GM12872 (cell line): ENCODE results near the gene GINS2.

Experiments used
- CTCF ChIP-seq: IDR thresholded peaks from 3 replicates; pipeline ENCODE4 v1.5.1; 2011; ENCODE audit warnings: low read depth, mild to moderate bottlenecking, low read length, moderate library complexity; ENCODE audit not compliant: insufficient read depth

The GINS2 gene

DNA sequence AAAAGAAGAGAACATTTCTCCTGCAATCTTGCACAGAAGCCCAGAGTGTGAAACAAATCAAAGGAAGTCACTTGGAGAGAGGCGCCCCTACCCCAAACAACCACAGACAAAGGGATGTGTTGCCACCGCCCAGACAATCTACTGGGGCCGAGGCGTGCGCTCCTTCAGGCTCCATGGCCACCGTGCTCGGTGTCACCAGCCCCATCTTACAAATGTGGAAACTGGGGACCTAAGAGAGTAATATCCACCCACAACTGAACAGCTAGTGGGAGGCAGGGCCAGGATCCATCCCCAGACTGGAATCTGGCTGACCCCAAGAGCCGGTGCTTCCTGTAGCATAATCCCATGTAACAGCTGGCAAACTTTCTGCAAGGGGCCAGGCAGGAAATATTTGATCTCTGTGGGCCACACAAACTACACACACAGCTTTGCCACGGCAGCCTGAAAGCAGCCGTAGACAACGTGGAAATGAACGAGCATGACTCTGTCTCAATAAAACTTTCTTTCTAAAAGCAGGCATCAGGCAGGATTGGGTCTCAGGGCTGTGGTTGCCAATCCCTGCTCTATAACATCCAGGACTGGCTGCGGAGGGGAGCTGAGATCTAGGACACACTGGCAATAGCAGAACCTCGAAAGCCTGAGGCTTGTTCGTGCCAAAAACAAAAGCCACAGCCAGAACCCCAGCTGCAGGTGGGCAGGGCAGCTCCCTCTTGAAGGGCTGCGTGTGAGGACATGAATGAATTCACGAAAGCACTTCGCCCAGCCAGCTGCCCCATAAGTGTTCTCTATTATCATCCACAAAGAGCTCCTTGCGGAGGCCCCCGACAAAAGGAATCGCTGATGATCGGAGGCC is 26.6 kb upstream of the GINS2 start:
- TF ChIP-seq CTCF, result no peak

DNA sequence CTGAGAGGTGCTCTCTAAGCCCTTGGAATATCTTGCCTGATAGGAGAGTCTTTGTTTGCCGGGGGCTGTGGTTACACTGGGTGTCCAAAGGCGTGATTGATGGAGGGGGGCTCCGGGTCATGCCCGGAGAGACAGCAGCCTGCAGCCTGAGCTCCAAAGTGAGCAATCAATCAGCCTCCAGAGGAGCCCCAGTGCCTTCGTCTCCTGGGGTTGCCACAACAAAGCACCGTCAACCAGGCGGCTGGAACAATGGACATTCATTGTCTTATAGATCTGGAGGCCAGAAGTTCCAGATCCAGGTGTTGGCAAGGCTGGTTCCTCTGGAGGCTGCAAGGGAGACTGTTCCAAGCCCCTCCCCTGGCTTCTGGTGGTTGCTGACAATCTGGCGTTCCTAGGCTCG is 24.0 kb upstream of the GINS2 start:
- TF ChIP-seq CTCF, result no peak

DNA sequence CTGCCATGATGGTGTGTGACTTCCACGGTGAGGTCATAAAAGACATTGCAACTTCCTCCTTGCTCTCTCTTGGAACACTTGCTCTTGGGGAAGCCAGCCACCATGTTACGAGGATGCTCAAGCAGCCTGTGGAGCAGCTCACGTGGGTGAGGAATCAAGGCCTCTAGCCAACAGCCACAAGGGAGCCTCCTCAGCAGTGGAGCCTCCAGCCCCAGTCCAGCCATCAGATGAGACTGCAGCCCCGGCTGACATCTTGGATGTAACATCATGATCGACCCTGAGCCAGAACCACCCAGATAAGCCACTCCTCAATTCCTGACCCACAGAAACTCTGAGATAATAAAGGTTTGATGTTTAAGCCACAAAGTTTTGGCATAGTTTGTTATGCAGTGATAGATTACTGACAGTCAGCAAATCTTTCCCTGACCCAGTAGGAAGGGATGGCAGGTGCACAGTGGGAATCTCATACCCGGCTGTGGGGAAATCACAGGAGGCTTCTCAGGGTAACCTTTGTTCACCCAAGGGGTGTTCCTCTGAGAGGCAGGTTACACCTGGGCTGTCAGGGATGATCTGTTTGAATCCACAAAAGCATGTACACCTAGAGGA is 23.3 kb upstream of the GINS2 start:
- no peak for TF ChIP-seq CTCF

- no peak for TF ChIP-seq CTCF
Observed at GRCh38 chr16:85710732-85711131, 22.0 kb upstream of the GINS2 start.

DNA sequence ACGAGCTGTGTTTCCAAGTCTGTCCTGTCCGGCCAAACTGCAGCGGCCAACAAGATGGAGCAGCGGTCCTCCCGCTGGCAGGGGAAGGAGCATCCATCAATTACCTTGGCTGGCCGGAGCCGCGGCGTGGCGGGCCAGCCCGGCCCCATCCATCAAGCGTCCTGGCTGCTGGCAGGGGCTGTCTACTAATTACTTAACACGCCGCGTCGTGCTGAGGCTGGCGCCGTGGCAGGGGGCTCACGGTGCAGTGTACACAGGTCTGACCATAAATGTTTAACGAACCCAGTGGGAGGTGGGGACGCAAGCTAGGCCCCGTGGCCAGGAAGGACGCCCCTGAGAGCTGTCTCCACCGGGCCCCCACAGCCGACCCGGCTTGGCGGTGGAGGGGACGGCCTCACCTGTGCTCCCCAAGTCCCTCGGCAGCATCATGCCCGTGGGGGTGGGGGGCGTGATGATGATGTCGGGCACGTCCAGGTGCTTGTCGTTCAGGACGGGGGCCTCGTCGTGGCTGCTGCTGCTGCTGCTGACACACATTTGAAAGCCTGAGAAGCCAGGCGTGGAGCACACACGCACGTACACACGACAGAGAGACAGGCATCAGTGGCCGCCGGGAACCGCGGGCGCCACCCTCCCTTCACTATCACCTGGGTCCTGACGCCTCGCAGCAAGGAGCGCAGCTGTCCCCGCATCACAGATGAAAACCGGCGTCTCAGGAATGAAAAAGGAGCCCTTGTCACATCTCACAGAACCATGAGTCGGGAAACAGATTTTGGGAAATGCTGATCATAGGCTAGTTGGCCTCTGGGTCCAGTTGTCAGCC is 21.2 kb upstream of the GINS2 start:
- TF ChIP-seq CTCF, result no peak

GRCh38 chr16:85708338-85708737 is 19.6 kb upstream of the GINS2 start:
- no peak for TF ChIP-seq CTCF

DNA sequence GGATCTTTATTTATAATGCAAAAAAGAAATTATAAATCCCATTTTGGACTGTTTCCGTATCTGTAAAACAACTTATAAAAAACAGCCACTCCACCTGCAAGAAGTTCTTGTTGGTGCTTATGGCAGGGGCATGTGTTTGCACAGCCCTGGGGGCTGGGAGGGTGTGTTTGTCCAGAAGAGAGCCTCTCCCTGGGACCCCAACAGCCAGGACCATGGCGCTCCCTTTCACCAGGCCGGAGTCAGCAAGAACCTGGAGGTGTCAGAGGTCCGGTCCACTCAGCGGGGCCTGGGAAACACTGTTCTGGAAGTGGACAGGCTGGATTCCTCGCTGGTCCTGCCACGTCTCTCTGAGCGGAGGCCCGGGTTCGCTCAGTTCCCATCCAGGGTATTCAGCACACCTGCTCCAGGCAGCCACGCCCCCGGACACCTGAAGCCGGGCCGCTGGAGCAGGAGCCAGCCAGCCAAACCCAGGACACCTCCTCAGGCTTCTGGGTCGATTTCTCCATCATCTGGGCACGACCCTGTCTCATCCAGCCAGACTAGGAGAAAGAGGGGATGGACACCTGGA is 18.9 kb upstream of the GINS2 start:
- TF ChIP-seq CTCF, result no peak
